ENCODE data around the gene KDM2B.

KDM2B gene

DNA sequence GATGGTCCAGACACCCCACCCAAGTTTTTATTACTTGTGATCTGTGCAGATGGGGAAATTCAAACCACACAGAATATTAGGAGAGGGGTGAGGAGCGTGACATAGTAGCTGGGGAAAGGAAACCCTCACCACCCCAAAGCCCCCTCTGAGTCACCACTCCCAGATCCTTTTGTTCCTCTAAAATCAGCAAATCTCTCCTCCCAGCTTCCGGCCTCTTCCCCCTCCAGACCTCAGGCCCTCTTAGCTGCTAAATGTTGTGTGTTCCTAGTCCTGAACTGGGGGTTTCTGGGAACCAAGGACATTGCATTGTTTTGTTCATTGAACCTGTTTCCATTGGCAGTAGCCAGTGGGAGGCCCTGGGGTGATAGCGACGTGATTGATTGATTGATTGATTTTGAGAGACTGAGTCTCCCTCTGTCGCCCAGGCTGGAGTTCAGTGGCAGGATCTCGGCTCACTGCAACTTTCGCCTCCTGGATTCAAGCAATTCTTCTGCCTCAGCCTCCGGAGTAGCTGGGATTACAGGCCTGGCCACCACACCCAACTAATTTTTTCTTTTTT is 39.6 kb upstream of the KDM2B start:
- DNase-seq, result peak; percentile 83
- WGBS (ENCODE audit: extremely low coverage, insufficient coverage, low lambda C conversion rate), result no CpG with 5 or more reads among the region's 8 CpGs

DNA sequence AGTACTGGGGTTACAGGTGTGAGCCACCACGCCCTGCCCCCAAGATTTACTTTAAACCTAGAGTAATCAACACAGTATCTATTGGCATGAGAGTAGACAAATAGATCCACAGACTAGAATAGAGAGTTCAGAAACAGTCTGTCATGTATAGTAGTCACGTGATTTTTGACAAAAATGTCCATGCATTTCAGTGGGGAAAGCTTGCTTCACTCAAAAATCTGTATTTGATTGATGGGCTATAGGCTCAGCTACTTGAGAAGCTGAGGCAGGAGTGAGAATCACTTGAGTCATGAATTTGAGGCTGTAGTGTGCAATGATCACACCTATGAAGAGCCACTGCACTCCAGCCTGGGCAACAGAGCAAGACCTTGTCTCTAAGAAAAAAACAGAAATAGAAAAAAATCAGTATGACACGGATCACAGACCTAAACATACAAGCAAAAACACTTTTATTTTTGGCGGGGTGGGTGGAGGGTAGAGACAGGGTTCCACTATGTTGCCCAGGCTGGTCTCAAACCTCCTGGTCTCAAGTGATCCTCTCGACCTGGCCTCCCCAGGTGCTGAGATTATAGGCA is 37.9 kb upstream of the KDM2B start:
- Histone ChIP-seq H3K79me1 (ENCODE audit: low read length) (no peaks in the 10 kb centered on the region), H3K56ac (ENCODE audit: low read length) (no peak overlapping the region), H4K8ac (ENCODE audit: low read depth, low read length) (no peak overlapping the region), H3K9ac (ENCODE audit: low read length) (no peak overlapping the region), H3K4me2 (ENCODE audit: low read length) (no peak overlapping the region), H3K23ac (ENCODE audit: low read length) (no peak overlapping the region), H3K18ac (ENCODE audit: low read length) (no peak overlapping the region), H3K36me3 (ENCODE audit: control insufficient read depth, insufficient read depth, low read length) (no peaks in the 10 kb centered on the region), H2BK120ac (ENCODE audit: low read depth, low read length) (no peak overlapping the region), H3K4ac (ENCODE audit: low read depth, low read length) (no peak overlapping the region), H4K5ac (ENCODE audit: low read length) (no peak overlapping the region), H3K27me3 (ENCODE audit: insufficient read depth, low read length, poor library complexity) (no peaks in the 10 kb centered on the region), H3K4me1 (ENCODE audit: control insufficient read depth, low read depth, low read length) (peaks cover 2% of the 10 kb centered on the region), H2BK5ac (ENCODE audit: low read length) (no peak overlapping the region), H3K27ac (ENCODE audit: low read depth, low read length) (no peak overlapping the region), H3K4me3 (ENCODE audit: low read length) (no peak overlapping the region), H2AK5ac (ENCODE audit: low read length) (no peak overlapping the region), H2BK15ac (replicated peaks; ENCODE audit: low read depth) (no peak overlapping the region), H3K79me2 (ENCODE audit: control insufficient read depth, insufficient read depth, low read length) (no peaks in the 10 kb centered on the region)
- WGBS (ENCODE audit: extremely low coverage, insufficient coverage, low lambda C conversion rate), result no CpG with 5 or more reads among the region's 5 CpGs
- DNase-seq, result no peak

More for the DNA sequence above, 39.6 kb upstream of the KDM2B start:
- H2AK5ac ChIP-seq (ENCODE audit: low read length), result no peak overlapping the region
- H3K27me3 ChIP-seq (ENCODE audit: insufficient read depth, low read length, poor library complexity), result no peaks in the 10 kb centered on the region
- H3K4me1 ChIP-seq (ENCODE audit: control insufficient read depth, low read depth, low read length), result peaks cover 4% of the 10 kb centered on the region
- no peak overlapping the region for H4K8ac ChIP-seq (ENCODE audit: low read depth, low read length)
- peak overlapping the region; percentile 30 for H2BK5ac ChIP-seq (ENCODE audit: low read length)
- no peak overlapping the region for H3K23ac ChIP-seq (ENCODE audit: low read length)
- no peaks in the 10 kb centered on the region for H3K79me2 ChIP-seq (ENCODE audit: control insufficient read depth, insufficient read depth, low read length)
- peak overlapping the region; percentile 76 for H3K56ac ChIP-seq (ENCODE audit: low read length)
- no peak overlapping the region for H3K4me3 ChIP-seq (ENCODE audit: low read length)
- no peaks in the 10 kb centered on the region for H3K36me3 ChIP-seq (ENCODE audit: control insufficient read depth, insufficient read depth, low read length)
- no peak overlapping the region for H2BK15ac ChIP-seq (replicated peaks; ENCODE audit: low read depth)
- H3K79me1 ChIP-seq (ENCODE audit: low read length), result no peaks in the 10 kb centered on the region
- no peak overlapping the region for H3K4me2 ChIP-seq (ENCODE audit: low read length)
- H2BK120ac ChIP-seq (ENCODE audit: low read depth, low read length), result no peak overlapping the region
- H3K27ac ChIP-seq (ENCODE audit: low read depth, low read length), result peak overlapping the region; percentile 57
- peak overlapping the region; percentile 97 for H4K5ac ChIP-seq (ENCODE audit: low read length)
- no peak overlapping the region for H3K18ac ChIP-seq (ENCODE audit: low read length)
- peak overlapping the region; percentile 24 for H3K9ac ChIP-seq (ENCODE audit: low read length)
- no peak overlapping the region for H3K4ac ChIP-seq (ENCODE audit: low read depth, low read length)

DNA sequence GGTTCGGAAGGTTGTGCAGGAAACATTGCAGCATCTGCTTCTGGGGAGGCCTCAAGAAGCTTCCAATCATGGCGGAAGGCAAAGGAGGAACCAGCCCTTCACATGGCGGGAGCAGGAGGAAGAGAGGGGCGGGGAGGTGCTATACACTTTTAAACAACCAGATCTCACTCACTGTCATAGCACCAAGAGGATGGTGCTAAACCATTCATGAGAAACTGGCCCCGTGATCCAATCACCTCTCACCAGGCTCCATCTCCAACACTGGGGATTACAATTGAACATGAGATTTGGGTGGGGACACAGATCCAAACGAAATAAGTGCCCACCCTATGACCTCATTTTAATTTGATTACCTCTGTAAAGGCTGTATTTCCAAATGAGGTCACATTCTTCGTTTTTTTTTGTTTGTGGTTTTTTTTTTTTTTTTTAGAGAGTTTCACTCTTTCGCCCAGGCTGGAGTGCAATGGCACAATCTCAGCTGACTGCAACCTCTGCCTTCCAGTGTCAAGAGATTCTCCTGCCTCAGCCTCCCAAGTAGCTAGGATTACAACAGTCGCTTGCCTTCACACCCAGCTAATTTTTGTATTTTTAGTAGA is 34.1 kb upstream of the KDM2B start:
- Histone ChIP-seq H3K79me1 (ENCODE audit: low read length) (no peaks in the 10 kb centered on the region), H3K23ac (ENCODE audit: low read length) (no peak overlapping the region)

DNA sequence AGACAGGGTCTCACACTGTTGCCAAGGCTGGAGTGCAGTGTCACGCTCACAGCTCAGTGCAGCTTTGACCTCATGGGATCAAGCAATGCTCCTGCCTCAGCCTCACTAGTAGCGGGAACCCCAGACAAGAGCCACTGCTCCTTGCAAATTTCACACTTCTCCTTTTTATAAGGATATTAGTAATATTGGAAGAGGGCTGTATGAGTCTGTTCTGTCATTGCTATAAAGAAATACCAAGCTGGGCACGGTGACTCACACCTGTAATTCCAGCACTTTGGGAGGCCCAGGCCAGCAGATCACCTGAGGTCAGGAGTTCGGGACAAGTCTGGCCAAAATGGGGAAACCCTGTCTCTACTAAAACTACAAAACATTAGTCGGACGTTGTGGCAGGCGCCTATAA is 32.6 kb upstream of the KDM2B start:
- H3K4me3 ChIP-seq (ENCODE audit: low read length), result no peak overlapping the region
- H4K5ac ChIP-seq (ENCODE audit: low read length), result no peak overlapping the region
- WGBS (ENCODE audit: extremely low coverage, insufficient coverage, low lambda C conversion rate), result no CpG with 5 or more reads among the region's 7 CpGs

More for the DNA sequence above, 34.1 kb upstream of the KDM2B start:
- no peaks in the 10 kb centered on the region for H3K4me1 ChIP-seq (ENCODE audit: control insufficient read depth, low read depth, low read length)
- H3K18ac ChIP-seq (ENCODE audit: low read length), result no peak overlapping the region
- WGBS (ENCODE audit: extremely low coverage, insufficient coverage, low lambda C conversion rate), result no CpG with 5 or more reads among the region's 9 CpGs
- H3K79me2 ChIP-seq (ENCODE audit: control insufficient read depth, insufficient read depth, low read length), result no peaks in the 10 kb centered on the region
- H3K36me3 ChIP-seq (ENCODE audit: control insufficient read depth, insufficient read depth, low read length), result no peaks in the 10 kb centered on the region
- H3K56ac ChIP-seq (ENCODE audit: low read length), result no peak overlapping the region
- H3K9ac ChIP-seq (ENCODE audit: low read length), result no peak overlapping the region
- H2BK15ac ChIP-seq (replicated peaks; ENCODE audit: low read depth), result no peak overlapping the region
- no peak overlapping the region for H4K5ac ChIP-seq (ENCODE audit: low read length)
- H3K4me2 ChIP-seq (ENCODE audit: low read length), result no peak overlapping the region
- no peak overlapping the region for H2BK5ac ChIP-seq (ENCODE audit: low read length)
- H3K27me3 ChIP-seq (ENCODE audit: insufficient read depth, low read length, poor library complexity), result no peaks in the 10 kb centered on the region
- H3K4me3 ChIP-seq (ENCODE audit: low read length), result no peak overlapping the region
- DNase-seq, result no peak
- H3K27ac ChIP-seq (ENCODE audit: low read depth, low read length), result no peak overlapping the region
- no peak overlapping the region for H2AK5ac ChIP-seq (ENCODE audit: low read length)
- no peak overlapping the region for H4K8ac ChIP-seq (ENCODE audit: low read depth, low read length)
- no peak overlapping the region for H2BK120ac ChIP-seq (ENCODE audit: low read depth, low read length)
- H3K4ac ChIP-seq (ENCODE audit: low read depth, low read length), result no peak overlapping the region

DNA sequence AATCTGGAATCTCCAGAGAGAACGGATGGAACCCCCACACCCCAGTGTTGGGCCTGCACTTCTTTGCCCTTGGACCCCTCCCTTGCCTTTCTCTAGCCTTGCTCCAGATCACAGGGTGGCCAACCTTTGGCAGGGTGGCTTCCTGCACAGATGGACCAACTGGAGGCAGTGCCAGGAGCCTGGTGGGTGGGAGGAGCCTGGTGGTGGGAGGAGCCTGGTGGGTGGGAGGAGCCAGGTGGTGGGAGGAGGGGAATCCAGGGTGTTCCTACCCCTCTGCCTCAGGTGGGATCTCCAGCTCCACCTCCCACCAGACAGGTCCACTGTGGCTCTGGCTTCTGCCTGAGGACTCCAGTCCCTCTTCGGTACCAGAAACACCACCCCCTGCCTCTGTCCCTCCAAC is 30.5 kb upstream of the KDM2B start:
- H3K4ac ChIP-seq (ENCODE audit: low read depth, low read length), result no peak overlapping the region
- H3K23ac ChIP-seq (ENCODE audit: low read length), result no peak overlapping the region
- H3K79me2 ChIP-seq (ENCODE audit: control insufficient read depth, insufficient read depth, low read length), result no peaks in the 10 kb centered on the region
- no peak overlapping the region for H3K27ac ChIP-seq (ENCODE audit: low read depth, low read length)
- H4K8ac ChIP-seq (ENCODE audit: low read depth, low read length), result no peak overlapping the region
- H3K18ac ChIP-seq (ENCODE audit: low read length), result no peak overlapping the region
- no peak overlapping the region for H3K4me3 ChIP-seq (ENCODE audit: low read length)
- H3K56ac ChIP-seq (ENCODE audit: low read length), result no peak overlapping the region
- no peak overlapping the region for H3K4me2 ChIP-seq (ENCODE audit: low read length)
- H3K4me1 ChIP-seq (ENCODE audit: control insufficient read depth, low read depth, low read length), result no peaks in the 10 kb centered on the region
- H2BK5ac ChIP-seq (ENCODE audit: low read length), result no peak overlapping the region
- H3K9ac ChIP-seq (ENCODE audit: low read length), result no peak overlapping the region
- H3K79me1 ChIP-seq (ENCODE audit: low read length), result no peaks in the 10 kb centered on the region
- H3K36me3 ChIP-seq (ENCODE audit: control insufficient read depth, insufficient read depth, low read length), result no peaks in the 10 kb centered on the region
- H2BK120ac ChIP-seq (ENCODE audit: low read depth, low read length), result no peak overlapping the region
- no peak overlapping the region for H2BK15ac ChIP-seq (replicated peaks; ENCODE audit: low read depth)
- peak; percentile 52 for DNase-seq
- H3K27me3 ChIP-seq (ENCODE audit: insufficient read depth, low read length, poor library complexity), result no peaks in the 10 kb centered on the region
- H2AK5ac ChIP-seq (ENCODE audit: low read length), result no peak overlapping the region
- no CpG with 5 or more reads among the region's 2 CpGs for WGBS (ENCODE audit: extremely low coverage, insufficient coverage, low lambda C conversion rate)
- no peak overlapping the region for H4K5ac ChIP-seq (ENCODE audit: low read length)

More for the DNA sequence above, 32.6 kb upstream of the KDM2B start:
- H4K8ac ChIP-seq (ENCODE audit: low read depth, low read length), result no peak overlapping the region
- no peaks in the 10 kb centered on the region for H3K79me2 ChIP-seq (ENCODE audit: control insufficient read depth, insufficient read depth, low read length)
- H2AK5ac ChIP-seq (ENCODE audit: low read length), result no peak overlapping the region
- no peak overlapping the region for H3K4me2 ChIP-seq (ENCODE audit: low read length)
- no peak overlapping the region for H3K18ac ChIP-seq (ENCODE audit: low read length)
- H3K9ac ChIP-seq (ENCODE audit: low read length), result no peak overlapping the region
- H3K27ac ChIP-seq (ENCODE audit: low read depth, low read length), result no peak overlapping the region
- no peak overlapping the region for H3K23ac ChIP-seq (ENCODE audit: low read length)
- H3K27me3 ChIP-seq (ENCODE audit: insufficient read depth, low read length, poor library complexity), result no peaks in the 10 kb centered on the region
- H3K36me3 ChIP-seq (ENCODE audit: control insufficient read depth, insufficient read depth, low read length), result no peaks in the 10 kb centered on the region
- H3K4ac ChIP-seq (ENCODE audit: low read depth, low read length), result no peak overlapping the region
- no peak overlapping the region for H3K56ac ChIP-seq (ENCODE audit: low read length)
- H3K79me1 ChIP-seq (ENCODE audit: low read length), result no peaks in the 10 kb centered on the region
- no peak for DNase-seq
- no peak overlapping the region for H2BK15ac ChIP-seq (replicated peaks; ENCODE audit: low read depth)
- no peak overlapping the region for H2BK5ac ChIP-seq (ENCODE audit: low read length)
- no peaks in the 10 kb centered on the region for H3K4me1 ChIP-seq (ENCODE audit: control insufficient read depth, low read depth, low read length)
- no peak overlapping the region for H2BK120ac ChIP-seq (ENCODE audit: low read depth, low read length)
